Cerebellar nuclear complex (tissue), 1 donor: ENCODE results near the gene FCN1.
"Not testable (repeated sequence)": the region's sequence is repeated elsewhere in the genome, so short reads cannot be mapped to it uniquely, and the experiment has no call there.

Experiments used
- DNase-seq, 2 experiments: peaks; one replicate each; lab custom pipeline; 2025; lab: John Stamatoyannopoulos, UW

FCN1 gene

DNA sequence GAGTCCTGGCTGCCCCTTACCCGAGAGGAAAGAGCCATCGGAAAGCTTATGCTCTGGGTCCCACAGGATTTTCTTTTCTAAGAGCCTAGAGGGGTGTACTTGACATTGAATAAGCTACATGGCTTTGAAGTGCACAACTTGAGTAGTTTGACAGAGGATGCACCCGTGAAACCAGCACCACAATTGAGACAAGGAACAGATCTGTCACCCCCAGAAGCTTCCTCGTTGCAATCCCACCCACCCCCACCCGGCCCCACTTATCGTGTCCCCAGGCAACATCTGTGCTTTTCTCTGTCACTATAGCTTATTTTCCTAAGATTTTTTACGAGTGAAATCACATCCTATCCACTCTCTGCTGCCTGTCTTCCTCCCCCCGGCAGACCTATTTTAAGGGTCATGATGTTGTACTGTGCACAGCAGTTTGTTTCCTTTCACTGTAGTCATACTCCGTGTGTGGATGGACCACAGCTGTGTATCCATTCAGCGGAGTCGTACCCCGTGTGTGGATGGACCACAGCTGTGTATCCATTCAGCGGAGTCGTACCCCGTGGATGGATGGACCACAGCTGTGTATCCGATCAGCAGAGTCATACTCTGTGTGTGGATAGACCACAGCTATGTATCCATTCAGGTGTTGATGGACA, 45.9 kb downstream of the FCN1 start:
- no peak for DNase-seq

GRCh38 chr9:134870746-134871662, 46.7 kb downstream of the FCN1 start:
- DNase-seq: no peak

- DNase-seq: no peak
Measured at GRCh38 chr9:134870301-134870694, 47.4 kb downstream of the FCN1 start.

- DNase-seq: no peak
Measured at GRCh38 chr9:134869554-134870300, 48.0 kb downstream of the FCN1 start.

DNA sequence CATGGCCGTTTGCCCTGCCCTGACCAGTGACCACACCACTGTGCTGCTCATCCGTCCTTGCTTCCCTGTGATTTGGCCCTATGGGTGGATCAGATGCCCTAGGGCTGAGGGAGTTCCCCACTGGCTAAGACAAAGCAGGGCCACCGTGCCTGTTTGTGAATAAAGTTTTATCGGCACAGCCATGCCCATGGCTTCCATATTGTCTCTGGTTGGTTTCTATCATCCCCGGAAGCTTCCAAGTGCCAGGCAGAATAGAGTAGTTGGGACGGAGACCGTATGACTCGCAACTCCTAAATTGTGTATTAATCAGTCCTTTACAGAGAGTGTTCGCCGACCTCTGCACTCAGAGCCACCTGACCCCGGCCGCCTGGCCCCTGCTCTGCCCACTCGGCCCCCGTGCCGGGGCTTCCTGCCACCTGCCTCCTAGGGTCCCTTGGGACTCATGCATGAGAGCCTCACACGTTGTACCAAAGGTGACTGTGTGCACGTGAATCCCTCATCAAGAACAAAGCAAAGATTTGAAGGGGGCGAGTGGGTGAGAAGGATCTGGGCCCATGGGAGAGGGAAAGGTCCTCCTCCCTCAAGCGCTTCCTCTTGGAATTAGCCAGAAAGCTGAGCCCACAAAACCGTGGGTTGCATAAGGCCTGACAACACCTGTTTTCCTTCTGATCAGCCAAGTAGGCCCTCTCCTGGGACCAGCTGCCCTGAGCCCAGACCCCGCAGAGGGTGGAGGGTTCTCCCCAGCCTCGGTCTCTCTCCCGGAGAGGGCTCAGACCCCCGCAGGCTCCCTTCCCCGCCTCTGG, 48.8 kb downstream of the FCN1 start:
- no peak for DNase-seq

DNA sequence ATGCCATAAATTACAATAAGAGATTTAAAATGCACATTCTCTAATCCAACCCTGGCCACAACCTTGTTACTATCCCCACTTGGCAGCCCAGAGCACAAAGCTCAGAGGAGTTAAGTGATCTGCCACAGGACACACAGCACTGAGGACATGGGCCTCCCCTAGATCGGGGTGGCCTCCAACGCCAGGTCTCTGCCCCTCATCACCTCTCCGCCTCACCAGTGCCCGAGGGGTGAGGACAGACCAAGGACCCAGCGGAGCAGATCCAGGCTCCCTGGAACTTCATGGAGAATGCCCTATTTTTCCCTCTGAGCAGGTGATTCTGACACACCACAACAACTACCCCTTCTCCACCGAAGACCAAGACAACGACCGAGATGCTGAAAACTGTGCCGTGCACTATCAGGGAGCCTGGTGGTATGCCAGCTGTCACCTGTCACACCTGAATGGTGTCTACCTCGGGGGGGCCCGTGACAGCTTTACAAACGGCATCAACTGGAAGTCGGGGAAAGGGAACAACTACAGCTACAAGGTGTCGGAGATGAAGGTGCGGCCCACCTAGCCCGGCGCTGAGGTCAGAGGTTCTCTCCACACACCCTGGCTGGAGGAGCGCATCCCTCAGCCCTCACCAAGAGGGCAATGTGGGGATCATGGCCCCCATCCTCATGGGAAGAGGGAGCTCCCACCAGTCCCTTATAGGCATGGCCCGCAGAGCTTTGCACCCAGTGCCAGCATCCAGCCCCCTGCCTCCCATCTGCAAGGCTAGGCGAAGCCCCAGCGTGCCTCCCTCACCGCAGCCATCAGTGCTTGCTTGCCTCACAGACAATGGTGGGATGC, 49.6 kb downstream of the FCN1 start:
- no peak for DNase-seq

GRCh38 chr9:134864821-134865190, 52.9 kb downstream of the FCN1 start:
- DNase-seq: no peak

DNA sequence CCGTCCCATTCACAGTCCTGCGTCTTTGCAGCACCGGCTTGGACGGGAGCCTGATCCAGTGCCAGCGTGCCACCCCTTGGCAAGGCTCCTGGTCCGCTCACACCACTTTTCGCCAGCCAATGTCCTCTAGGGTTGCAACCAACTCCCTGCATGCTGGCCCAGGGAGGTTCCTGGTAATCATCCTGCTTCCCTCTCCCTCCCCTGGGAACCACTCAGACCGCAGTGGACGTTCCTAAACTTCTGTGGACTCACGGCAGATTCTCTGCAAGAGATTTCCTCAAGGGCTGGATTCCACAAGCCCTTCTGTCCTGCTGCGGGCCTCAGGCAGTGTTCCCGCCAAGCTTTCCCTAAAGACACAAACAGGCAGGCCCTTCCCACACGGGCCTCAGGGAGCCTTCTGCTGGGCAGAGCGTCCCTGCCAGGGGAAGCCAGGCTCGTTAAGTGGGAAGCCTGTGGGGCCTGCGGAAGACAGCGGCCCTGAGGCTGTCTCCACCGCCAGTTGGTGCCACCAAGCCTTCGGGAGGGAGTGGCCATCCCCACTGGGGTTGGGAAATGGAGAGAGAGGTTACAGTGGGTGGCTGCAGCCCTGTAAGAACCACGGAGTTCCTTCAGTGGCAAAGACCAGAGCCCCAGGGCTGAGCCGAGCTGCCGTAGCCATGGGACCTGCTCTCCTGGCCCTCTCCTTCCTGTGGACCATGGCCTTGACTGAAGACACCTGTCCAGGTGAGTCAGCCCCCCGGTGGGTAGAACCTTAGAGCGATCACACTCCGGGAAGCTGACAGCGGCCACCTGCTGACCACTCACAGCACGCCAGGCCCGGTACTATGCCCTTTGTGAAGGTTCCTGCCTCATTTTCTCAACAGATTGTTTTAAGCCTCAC, 53.5 kb downstream of the FCN1 start:
- DNase-seq: no peak

GRCh38 chr9:134863306-134863902, 54.3 kb downstream of the FCN1 start:
- DNase-seq: no peak

- no peak for DNase-seq
Measured at GRCh38 chr9:134861595-134862334, 55.9 kb downstream of the FCN1 start.

- no peak for DNase-seq
Measured at GRCh38 chr9:134860510-134860909, 57.2 kb downstream of the FCN1 start.

DNA sequence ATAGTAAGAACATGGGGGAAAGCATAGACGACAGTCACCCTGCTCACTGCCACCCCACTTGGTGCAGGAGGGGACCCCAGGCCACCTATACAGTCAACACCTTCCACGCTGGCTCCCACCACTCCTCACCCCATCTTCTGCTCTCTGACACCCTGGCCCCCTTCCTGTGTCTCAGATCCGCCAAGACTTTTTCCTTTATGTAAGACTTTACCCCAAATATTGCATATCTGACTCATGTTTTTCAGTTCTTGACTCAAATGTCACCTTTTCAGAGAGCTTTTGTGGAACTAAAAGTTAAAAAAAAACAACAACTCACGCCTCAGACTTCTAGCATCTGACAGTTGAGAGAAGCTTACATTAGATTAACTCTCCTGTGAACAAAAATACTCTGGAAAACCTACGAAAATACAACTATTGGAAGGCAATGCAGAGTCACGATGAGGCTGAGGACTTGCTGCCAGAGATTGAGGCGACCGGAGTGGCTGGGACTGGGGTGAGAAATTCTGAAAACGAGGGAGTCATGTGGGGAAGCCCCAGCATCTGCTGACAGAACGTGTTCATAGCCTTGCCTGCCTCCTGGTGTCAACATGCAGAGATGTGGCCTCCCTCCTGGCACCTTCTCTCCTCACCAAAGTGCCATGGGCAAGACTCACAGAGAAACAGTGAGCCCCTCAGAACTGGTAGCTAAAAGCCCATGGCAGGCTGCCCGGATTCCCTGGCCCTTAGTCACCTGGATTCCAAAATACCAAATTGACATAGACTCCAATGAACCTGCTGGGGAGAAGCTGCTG, 59.5 kb downstream of the FCN1 start:
- DNase-seq: no peak

GRCh38 chr9:134857451-134857850, 60.3 kb downstream of the FCN1 start:
- not testable (repeated sequence) for DNase-seq

- DNase-seq: no peak
Measured at GRCh38 chr9:134855900-134856377, 61.8 kb downstream of the FCN1 start.
